ENCODE results near the gene GDE1. TPM values are rescaled to one million over a fixed set of nuclear protein-coding genes. Genes with fewer than 3 reads are reported as not detected.

The GDE1 gene
- total RNA-seq, 1 experiment from 2014 or later: 68.7 TPM

Other genes with a start within 250 kb of the GDE1 start
- gene CLEC19A, start 236.4 kb downstream of the GDE1 start, total RNA-seq (2014; rRNA removed; shearing (Covaris generic)): not detected in 2 replicates
- gene TMC5, start 104.2 kb downstream of the GDE1 start, total RNA-seq (2014; rRNA removed; shearing (Covaris generic)): not detected in 2 replicates
- gene CCP110, start 1.8 kb upstream of the GDE1 start, total RNA-seq (2014; rRNA removed; shearing (Covaris generic)): 20.4 and 22.9 TPM in 2 replicates
- 18.7 and 23.9 TPM in 2 replicates for gene VPS35L, start 33.6 kb upstream of the GDE1 start, total RNA-seq (2014; rRNA removed; shearing (Covaris generic))
- 12.9 and 16.8 TPM in 2 replicates for gene KNOP1, start 196.1 kb upstream of the GDE1 start, total RNA-seq (2014; rRNA removed; shearing (Covaris generic))
- gene IQCK, start 196.2 kb upstream of the GDE1 start, total RNA-seq (2014; rRNA removed; shearing (Covaris generic)): 5.6 and 6.6 TPM in 2 replicates

All from G401 (cell line).